Liver (tissue), 9 donors: ENCODE results near the gene ALG1. TPM values are rescaled to one million over a fixed set of nuclear protein-coding genes. Genes with fewer than 3 reads are reported as not detected.

Experiments
- DNase-seq: peaks from one replicate; pipeline ENCODE4 v3.0.0-alpha.2; 2017; ENCODE audit warnings: low spot score
- H3K27ac ChIP-seq, 2 donors: one replicate each; pipeline ENCODE4 v1.7.0; 2013; ENCODE audit warnings: inconsistent platforms in 2 of 2, low read length in 2 of 2, control low read depth in 1 of 2, low read depth in 1 of 2, mild to moderate bottlenecking in 1 of 2
- H3K27me3 ChIP-seq, 4 donors: one replicate each; pipeline versions ENCODE4 v1.6.1 to v1.7.0; 2013; ENCODE audit warnings: low read length in 3 of 4, inconsistent platforms in 1 of 4, mild to moderate bottlenecking in 1 of 4, moderate library complexity in 1 of 4; ENCODE audit not compliant: control insufficient read depth in 4 of 4, insufficient read depth in 4 of 4
- H3K36me3 ChIP-seq, 4 donors: one replicate each; pipeline versions ENCODE4 v1.6.1 to v1.7.0; 2013; ENCODE audit warnings: low read length in 3 of 4, mild to moderate bottlenecking in 3 of 4, low read depth in 1 of 4, moderate library complexity in 1 of 4; ENCODE audit not compliant: control insufficient read depth in 4 of 4, insufficient read depth in 3 of 4
- H3K4me1 ChIP-seq, 4 donors: one replicate each; pipeline versions ENCODE4 v1.6.1 to v1.7.0; 2013; ENCODE audit warnings: low read length in 3 of 4, mild to moderate bottlenecking in 3 of 4, moderate library complexity in 1 of 4; ENCODE audit not compliant: control insufficient read depth in 4 of 4, insufficient read depth in 4 of 4
- H3K4me3 ChIP-seq, 3 donors: one replicate each; pipeline versions ENCODE4 v1.6.1 to v1.7.0; 2013; ENCODE audit warnings: low read length in 3 of 3, control low read depth in 1 of 3, low read depth in 1 of 3, mild to moderate bottlenecking in 1 of 3
- H3K9ac ChIP-seq, 2 donors: one replicate each; pipeline ENCODE4 v1.7.0; 2013; ENCODE audit warnings: low read length in 2 of 2, mild to moderate bottlenecking in 2 of 2, moderate library complexity in 2 of 2, control low read depth in 1 of 2, low read depth in 1 of 2
- H3K9me3 ChIP-seq, 4 donors: one replicate each; pipeline versions ENCODE4 v1.6.1 to v1.7.0; 2013; ENCODE audit warnings: low read length in 3 of 4; ENCODE audit not compliant: control insufficient read depth in 4 of 4
- EGR1 ChIP-seq, 2 donors: IDR thresholded peaks; 2 replicates each; pipeline ENCODE4 v1.6.1; 2016 to 2018; ENCODE audit warnings: antibody characterized with exemption in 2 of 2, low read depth in 2 of 2
- FOXA1 ChIP-seq: IDR thresholded peaks from 2 replicates; pipeline ENCODE4 v1.6.1; 2016; ENCODE audit warnings: antibody characterized with exemption
- FOXA2 ChIP-seq: IDR thresholded peaks from 2 replicates; pipeline ENCODE4 v1.6.1; 2016; ENCODE audit warnings: antibody characterized with exemption
- GABPA ChIP-seq, 2 donors: IDR thresholded peaks in 1 of 2; conservative IDR thresholded peaks in 1 of 2; 2 replicates each; pipeline ENCODE4 v1.6.1; 2016; ENCODE audit warnings: antibody characterized with exemption in 2 of 2, mild to moderate bottlenecking in 1 of 2, moderate library complexity in 1 of 2
- HNF4A ChIP-seq, 2 donors: conservative IDR thresholded peaks; 2 replicates each; pipeline ENCODE4 v1.6.1; 2016; ENCODE audit warnings: antibody characterized with exemption in 2 of 2, mild to moderate bottlenecking in 2 of 2
- JUND ChIP-seq, 2 donors: IDR thresholded peaks; 2 replicates each; pipeline ENCODE4 v1.6.1; 2016; ENCODE audit warnings: antibody characterized with exemption in 2 of 2
- NR2F2 ChIP-seq: IDR thresholded peaks from 2 replicates; pipeline ENCODE4 v1.6.1; 2016; ENCODE audit warnings: antibody characterized with exemption
- RAD21 ChIP-seq, 2 donors: IDR thresholded peaks; 2 replicates each; pipeline ENCODE4 v1.6.1; 2016; ENCODE audit warnings: antibody characterized with exemption in 2 of 2, mild to moderate bottlenecking in 2 of 2
- RXRA ChIP-seq, 2 donors: IDR thresholded peaks; 2 replicates each; pipeline ENCODE4 v1.6.1; 2017 to 2018; ENCODE audit warnings: antibody characterized with exemption in 2 of 2, mild to moderate bottlenecking in 1 of 2
- SP1 ChIP-seq: IDR thresholded peaks from 2 replicates; pipeline ENCODE4 v1.6.1; 2018; ENCODE audit warnings: antibody characterized with exemption, mild to moderate bottlenecking
- TAF1 ChIP-seq: conservative IDR thresholded peaks from 2 replicates; pipeline ENCODE4 v1.6.1; 2016; ENCODE audit warnings: antibody characterized with exemption, mild to moderate bottlenecking
- YY1 ChIP-seq: IDR thresholded peaks from 2 replicates; pipeline ENCODE4 v1.6.1; 2016; ENCODE audit warnings: antibody characterized with exemption, mild to moderate bottlenecking
- WGBS: extraction: QIAGEN DNeasy Blood & Tissue Kit; methylation state at CpG from one replicate; pipeline ENCODE4 v1.1.7; 2013; 5-methylcytosine and 5-hydroxymethylcytosine counted together
- polyA plus RNA-seq, 2 donors: library from polyadenylated mRNA; stranded (reverse) in 1 of 2; unstranded in 1 of 2; fragments of 200-250 nt in 1 of 2; fragments of >200 nt in 1 of 2; fragmentation: Nextera tagmentation in 1 of 2; extraction: Ambion mirVana in 1 of 2; gene quantifications; one replicate each; pipeline versions ENCODE4 v1.2.1 to v1.2.3, GENCODE V29; 2013 to 2015
- total RNA-seq, 2 donors: library from RNA; depleted of rRNA; stranded (reverse); fragments of >200 nt; gene quantifications; one replicate each; pipeline ENCODE4 v1.2.3, GENCODE V29; 2014
- TF ChIP-seq, protein P1 (sequence below): IDR thresholded peaks from 2 replicates; pipeline ENCODE4 v1.6.1; 2016; ENCODE audit warnings: antibody characterized with exemption, mild to moderate bottlenecking
- TF ChIP-seq, protein P2 (sequence below): fragments of 150-350 bp; IDR thresholded peaks from 2 replicates; pipeline ENCODE4 v1.5.1; 2017; ENCODE audit warnings: improper control_type of control experiment, low read depth, low read length; ENCODE audit not compliant: missing input control
- TF ChIP-seq, protein P3 (sequence below): IDR thresholded peaks from 2 replicates; pipeline ENCODE4 v1.6.1; 2016; ENCODE audit warnings: antibody characterized with exemption
- TF ChIP-seq, protein P4 (sequence below): IDR thresholded peaks from 2 replicates; pipeline ENCODE4 v1.6.1; 2016; ENCODE audit warnings: antibody characterized with exemption
- donor health status: healthy.
- donor health status: healthy.
- donor health status: healthy.
- donor health status: healthy.
- donor health status: healthy.

The ALG1 gene
- total and polyA plus RNA-seq, 4 donors, result 18.9 to 25.4 (median 20.6) TPM

DNA sequence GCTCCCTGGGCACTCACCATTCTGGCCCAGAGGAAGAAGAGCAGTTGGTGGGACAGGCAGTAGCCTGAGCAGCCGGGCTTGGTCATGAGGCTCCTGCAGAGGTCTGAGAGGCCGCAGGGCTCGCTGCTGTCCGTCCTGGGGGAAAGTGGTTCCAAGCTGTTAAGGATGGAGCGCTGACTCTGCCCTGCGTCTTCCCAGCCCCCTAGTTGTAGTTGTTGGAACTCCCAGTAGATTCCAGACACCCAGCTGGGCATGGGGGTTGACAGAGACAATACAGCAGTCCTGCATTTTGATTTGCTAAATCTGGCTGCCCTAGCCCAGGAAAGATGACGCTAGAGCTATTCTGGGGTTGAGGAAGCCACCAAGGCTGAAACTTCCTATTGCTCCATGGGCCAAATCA, 13.2 kb upstream of the ALG1 start:
- TF ChIP-seq, protein P1, sequence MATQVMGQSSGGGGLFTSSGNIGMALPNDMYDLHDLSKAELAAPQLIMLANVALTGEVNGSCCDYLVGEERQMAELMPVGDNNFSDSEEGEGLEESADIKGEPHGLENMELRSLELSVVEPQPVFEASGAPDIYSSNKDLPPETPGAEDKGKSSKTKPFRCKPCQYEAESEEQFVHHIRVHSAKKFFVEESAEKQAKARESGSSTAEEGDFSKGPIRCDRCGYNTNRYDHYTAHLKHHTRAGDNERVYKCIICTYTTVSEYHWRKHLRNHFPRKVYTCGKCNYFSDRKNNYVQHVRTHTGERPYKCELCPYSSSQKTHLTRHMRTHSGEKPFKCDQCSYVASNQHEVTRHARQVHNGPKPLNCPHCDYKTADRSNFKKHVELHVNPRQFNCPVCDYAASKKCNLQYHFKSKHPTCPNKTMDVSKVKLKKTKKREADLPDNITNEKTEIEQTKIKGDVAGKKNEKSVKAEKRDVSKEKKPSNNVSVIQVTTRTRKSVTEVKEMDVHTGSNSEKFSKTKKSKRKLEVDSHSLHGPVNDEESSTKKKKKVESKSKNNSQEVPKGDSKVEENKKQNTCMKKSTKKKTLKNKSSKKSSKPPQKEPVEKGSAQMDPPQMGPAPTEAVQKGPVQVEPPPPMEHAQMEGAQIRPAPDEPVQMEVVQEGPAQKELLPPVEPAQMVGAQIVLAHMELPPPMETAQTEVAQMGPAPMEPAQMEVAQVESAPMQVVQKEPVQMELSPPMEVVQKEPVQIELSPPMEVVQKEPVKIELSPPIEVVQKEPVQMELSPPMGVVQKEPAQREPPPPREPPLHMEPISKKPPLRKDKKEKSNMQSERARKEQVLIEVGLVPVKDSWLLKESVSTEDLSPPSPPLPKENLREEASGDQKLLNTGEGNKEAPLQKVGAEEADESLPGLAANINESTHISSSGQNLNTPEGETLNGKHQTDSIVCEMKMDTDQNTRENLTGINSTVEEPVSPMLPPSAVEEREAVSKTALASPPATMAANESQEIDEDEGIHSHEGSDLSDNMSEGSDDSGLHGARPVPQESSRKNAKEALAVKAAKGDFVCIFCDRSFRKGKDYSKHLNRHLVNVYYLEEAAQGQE, result no peak
- TF ChIP-seq, protein P2, sequence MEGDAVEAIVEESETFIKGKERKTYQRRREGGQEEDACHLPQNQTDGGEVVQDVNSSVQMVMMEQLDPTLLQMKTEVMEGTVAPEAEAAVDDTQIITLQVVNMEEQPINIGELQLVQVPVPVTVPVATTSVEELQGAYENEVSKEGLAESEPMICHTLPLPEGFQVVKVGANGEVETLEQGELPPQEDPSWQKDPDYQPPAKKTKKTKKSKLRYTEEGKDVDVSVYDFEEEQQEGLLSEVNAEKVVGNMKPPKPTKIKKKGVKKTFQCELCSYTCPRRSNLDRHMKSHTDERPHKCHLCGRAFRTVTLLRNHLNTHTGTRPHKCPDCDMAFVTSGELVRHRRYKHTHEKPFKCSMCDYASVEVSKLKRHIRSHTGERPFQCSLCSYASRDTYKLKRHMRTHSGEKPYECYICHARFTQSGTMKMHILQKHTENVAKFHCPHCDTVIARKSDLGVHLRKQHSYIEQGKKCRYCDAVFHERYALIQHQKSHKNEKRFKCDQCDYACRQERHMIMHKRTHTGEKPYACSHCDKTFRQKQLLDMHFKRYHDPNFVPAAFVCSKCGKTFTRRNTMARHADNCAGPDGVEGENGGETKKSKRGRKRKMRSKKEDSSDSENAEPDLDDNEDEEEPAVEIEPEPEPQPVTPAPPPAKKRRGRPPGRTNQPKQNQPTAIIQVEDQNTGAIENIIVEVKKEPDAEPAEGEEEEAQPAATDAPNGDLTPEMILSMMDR, result no peak
- TF ChIP-seq YY1 (no peak), TAF1 (no peak)
- Histone ChIP-seq H3K4me3 (no peak overlapping the region), H3K9ac (no peak overlapping the region)

DNA sequence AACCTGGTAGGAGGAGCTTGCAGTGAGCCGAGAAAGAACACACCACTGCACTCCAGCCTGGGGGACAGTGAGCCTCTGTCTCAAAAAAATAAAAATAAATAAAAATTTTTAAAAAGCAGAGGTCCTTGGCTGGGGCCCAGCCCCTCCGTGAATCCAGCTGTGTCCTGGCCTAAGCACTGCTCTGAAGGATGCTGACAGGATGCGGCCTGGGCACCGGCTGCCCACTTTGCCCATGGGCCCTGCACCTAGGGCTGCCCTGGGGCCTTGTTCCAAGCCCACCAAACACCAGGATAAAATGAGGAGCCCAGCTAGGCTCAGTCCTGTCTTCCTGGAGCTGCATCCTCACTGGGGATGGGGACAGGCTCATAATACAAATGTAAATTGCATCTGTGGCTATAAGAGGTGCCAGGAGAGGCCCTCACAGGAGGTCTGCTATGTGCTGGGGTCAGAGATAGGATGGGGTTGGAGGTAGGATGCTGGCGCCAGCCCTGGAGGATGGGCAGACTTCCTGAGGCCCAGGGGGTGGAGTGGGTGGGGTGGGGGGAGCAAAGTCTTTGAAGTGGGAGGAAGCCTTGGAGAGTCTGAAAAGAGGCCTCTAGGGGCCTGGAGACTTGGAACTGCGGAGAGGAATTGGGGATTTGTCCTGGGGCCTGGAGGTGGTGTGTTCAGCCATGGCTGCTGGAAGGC, 12.1 kb upstream of the ALG1 start:
- 90% methylated on average over 6 of the region's 6 CpGs for WGBS
- Histone ChIP-seq H3K9ac (no peak overlapping the region), H3K36me3 (no peaks in the 10 kb centered on the region), H3K27ac (no peak overlapping the region), H3K9me3 (no peaks in the 10 kb centered on the region), H3K4me1 (no peaks in the 10 kb centered on the region), H3K27me3 (no peaks in the 10 kb centered on the region), H3K4me3 (no peak overlapping the region)
- no peak for DNase-seq
- TF ChIP-seq FOXA1 (no peak), YY1 (no peak), GABPA (IDR thresholded peaks at IDR 0.05 in 1 of 2, conservative IDR thresholded peaks at IDR 0.05 in 1 of 2) (no peak), HNF4A (conservative IDR thresholded peaks at IDR 0.05) (no peak), RXRA (IDR thresholded peaks at IDR 0.05) (no peak), JUND (IDR thresholded peaks at IDR 0.05) (no peak), NR2F2 (no peak), TAF1 (no peak), SP1 (no peak), FOXA2 (no peak), EGR1 (IDR thresholded peaks at IDR 0.05; ENCODE audit: low read depth in 2 of 2) (no peak), RAD21 (IDR thresholded peaks at IDR 0.05) (no peak)
- TF ChIP-seq, protein P3, sequence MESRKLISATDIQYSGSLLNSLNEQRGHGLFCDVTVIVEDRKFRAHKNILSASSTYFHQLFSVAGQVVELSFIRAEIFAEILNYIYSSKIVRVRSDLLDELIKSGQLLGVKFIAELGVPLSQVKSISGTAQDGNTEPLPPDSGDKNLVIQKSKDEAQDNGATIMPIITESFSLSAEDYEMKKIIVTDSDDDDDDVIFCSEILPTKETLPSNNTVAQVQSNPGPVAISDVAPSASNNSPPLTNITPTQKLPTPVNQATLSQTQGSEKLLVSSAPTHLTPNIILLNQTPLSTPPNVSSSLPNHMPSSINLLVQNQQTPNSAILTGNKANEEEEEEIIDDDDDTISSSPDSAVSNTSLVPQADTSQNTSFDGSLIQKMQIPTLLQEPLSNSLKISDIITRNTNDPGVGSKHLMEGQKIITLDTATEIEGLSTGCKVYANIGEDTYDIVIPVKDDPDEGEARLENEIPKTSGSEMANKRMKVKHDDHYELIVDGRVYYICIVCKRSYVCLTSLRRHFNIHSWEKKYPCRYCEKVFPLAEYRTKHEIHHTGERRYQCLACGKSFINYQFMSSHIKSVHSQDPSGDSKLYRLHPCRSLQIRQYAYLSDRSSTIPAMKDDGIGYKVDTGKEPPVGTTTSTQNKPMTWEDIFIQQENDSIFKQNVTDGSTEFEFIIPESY, result no peak
- TF ChIP-seq, protein P2, result no peak
- TF ChIP-seq, protein P1, result no peak
- TF ChIP-seq, protein P4, sequence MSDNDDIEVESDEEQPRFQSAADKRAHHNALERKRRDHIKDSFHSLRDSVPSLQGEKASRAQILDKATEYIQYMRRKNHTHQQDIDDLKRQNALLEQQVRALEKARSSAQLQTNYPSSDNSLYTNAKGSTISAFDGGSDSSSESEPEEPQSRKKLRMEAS, result no peak

More for the DNA sequence above, 13.2 kb upstream of the ALG1 start:
- 81% methylated on average over 7 of the region's 7 CpGs for WGBS
- H3K4me1 ChIP-seq, result no peaks in the 10 kb centered on the region
- H3K27ac ChIP-seq, result no peak overlapping the region
- H3K36me3 ChIP-seq, result no peaks in the 10 kb centered on the region
- H3K9me3 ChIP-seq, result no peaks in the 10 kb centered on the region
- no peaks in the 10 kb centered on the region for H3K27me3 ChIP-seq
- no peak for DNase-seq
